HEK293 (cell line): ENCODE results near the gene KLHL21.

Experiments used
- CTCF ChIA-PET: fragments of 350-600 bp; formaldehyde crosslinking; extraction: SDS; loops from one replicate; lab custom pipeline; 2021; ENCODE audit warnings: antibody characterized with exemption; lab: Yijun Ruan, JAX
- POLR2A ChIA-PET: fragments of 300-600 bp; formaldehyde crosslinking; extraction: SDS; loops from one replicate; lab custom pipeline; 2020; ENCODE audit warnings: antibody characterized with exemption, inconsistent platforms; lab: Yijun Ruan, JAX
- H3K27ac ChIP-seq: fragments of 200-500 bp; sonication (Bioruptor generic); 2 replicates; pipeline ENCODE4 v1.5.1; 2014; ENCODE audit warnings: low read depth, low read length, control low read depth, inconsistent platforms; ENCODE audit errors: extremely low read depth
- H3K36me3 ChIP-seq, 2 experiments: fragments of 200-500 bp in 1 of 2; sonication (Bioruptor generic) in 1 of 2; 1 replicate in 1 of 2; 2 replicates in 1 of 2; pipeline ENCODE4 v1.5.1; 2014 to 2017; ENCODE audit warnings: inconsistent platforms in 2 of 2, low read length in 2 of 2; ENCODE audit not compliant: control insufficient read depth in 2 of 2, insufficient read depth in 1 of 2
- H3K4me1 ChIP-seq: fragments of 200-500 bp; sonication (Bioruptor generic); 2 replicates; pipeline ENCODE4 v1.5.1; 2014; ENCODE audit warnings: mild to moderate bottlenecking, low read length, inconsistent platforms; ENCODE audit not compliant: control insufficient read depth, insufficient read depth
- H3K4me3 ChIP-seq: 2 replicates; pipeline ENCODE4 v1.5.1; 2011; ENCODE audit warnings: low read depth, mild to moderate bottlenecking, control low read depth, low read length, moderate library complexity
- H3K9me3 ChIP-seq: fragments of 200-500 bp; sonication (Bioruptor generic); 2 replicates; pipeline ENCODE4 v1.5.1; 2014; ENCODE audit warnings: low read depth, low read length, inconsistent platforms; ENCODE audit not compliant: control insufficient read depth, insufficient read depth
- HOXA7 ChIP-seq: sonication (generic); formaldehyde crosslinking; IDR thresholded peaks from 2 replicates; pipeline ENCODE4 v1.8.1; 2022; ENCODE audit warnings: missing genetic modification reagents, borderline replicate concordance
- REPIN1 ChIP-seq: fragments of 450-650 bp; formaldehyde crosslinking; IDR thresholded peaks from 2 replicates; pipeline ENCODE4 v1.5.1; 2017; ENCODE audit warnings: missing biosample characterization, missing genetic modification characterization, low read depth
- SCRT1 ChIP-seq: fragments of 450-650 bp; formaldehyde crosslinking; IDR thresholded peaks from 2 replicates; pipeline ENCODE4 v1.5.1; 2016; ENCODE audit warnings: missing biosample characterization, missing genetic modification characterization, borderline replicate concordance
- TCF7L2 ChIP-seq: IDR thresholded peaks from 2 replicates; pipeline ENCODE4 v1.6.1; 2011; ENCODE audit warnings: low read depth, mild to moderate bottlenecking, inconsistent platforms, low read length, moderate library complexity, borderline replicate concordance
- TRIM28 ChIP-seq: IDR thresholded peaks from 2 replicates; pipeline ENCODE4 v1.6.1; 2011; ENCODE audit warnings: low read length, control low read depth, borderline replicate concordance
- YY1 ChIP-seq: fragments of 450-650 bp; formaldehyde crosslinking; IDR thresholded peaks from 2 replicates; pipeline ENCODE4 v1.5.1; 2018; ENCODE audit warnings: missing biosample characterization, missing genetic modification characterization
- ZBTB17 ChIP-seq: fragments of 450-650 bp; formaldehyde crosslinking; IDR thresholded peaks from 2 replicates; pipeline ENCODE4 v1.5.1; 2016; ENCODE audit warnings: missing biosample characterization, missing genetic modification characterization
- ZBTB8A ChIP-seq: fragments of 450-650 bp; formaldehyde crosslinking; IDR thresholded peaks from 2 replicates; pipeline ENCODE4 v1.5.1; 2016; ENCODE audit warnings: missing biosample characterization, missing genetic modification characterization
- ZFP69B ChIP-seq: fragments of 450-650 bp; formaldehyde crosslinking; IDR thresholded peaks from 2 replicates; pipeline ENCODE4 v1.5.1; 2016; ENCODE audit warnings: missing biosample characterization, missing genetic modification characterization
- ZNF146 ChIP-seq: fragments of 450-650 bp; formaldehyde crosslinking; IDR thresholded peaks from 2 replicates; pipeline ENCODE4 v1.5.1; 2016; ENCODE audit warnings: missing biosample characterization, missing genetic modification characterization
- ZNF16 ChIP-seq: fragments of 450-650 bp; formaldehyde crosslinking; IDR thresholded peaks from 2 replicates; pipeline ENCODE4 v1.5.1; 2016; ENCODE audit warnings: low read depth, missing biosample characterization, missing genetic modification characterization
- ZNF184 ChIP-seq: fragments of 450-650 bp; IDR thresholded peaks from 2 replicates; pipeline ENCODE4 v1.5.1; 2018; ENCODE audit warnings: missing biosample characterization, mild to moderate bottlenecking, missing genetic modification characterization
- ZNF274 ChIP-seq, 2 experiments: fragments of 200-500 bp in 1 of 2; fragments of 450-650 bp in 1 of 2; sonication (Bioruptor generic) in 1 of 2; formaldehyde crosslinking in 1 of 2; IDR thresholded peaks; 2 replicates each; pipeline versions ENCODE4 v1.5.1 to v1.6.1; 2014 to 2016; ENCODE audit warnings: borderline replicate concordance in 1 of 2, inconsistent platforms in 1 of 2, low read length in 1 of 2, missing biosample characterization in 1 of 2, missing genetic modification characterization in 1 of 2
- ZNF341 ChIP-seq: fragments of 450-650 bp; formaldehyde crosslinking; IDR thresholded peaks from 2 replicates; pipeline ENCODE4; 2016; ENCODE audit warnings: low read depth, missing biosample characterization, missing genetic modification characterization
- ZNF394 ChIP-seq: fragments of 450-650 bp; formaldehyde crosslinking; IDR thresholded peaks from 2 replicates; pipeline ENCODE4 v1.5.1; 2016; ENCODE audit warnings: missing biosample characterization, missing genetic modification characterization, mild to moderate bottlenecking, moderate library complexity, borderline replicate concordance
- ZNF514 ChIP-seq: fragments of 450-650 bp; formaldehyde crosslinking; IDR thresholded peaks from 2 replicates; pipeline ENCODE4 v1.5.1; 2016; ENCODE audit warnings: missing biosample characterization, missing genetic modification characterization
- ZNF530 ChIP-seq: fragments of 450-650 bp; formaldehyde crosslinking; IDR thresholded peaks from 2 replicates; pipeline ENCODE4 v1.5.1; 2016; ENCODE audit warnings: low read depth, missing biosample characterization, missing genetic modification characterization
- ZNF549 ChIP-seq: fragments of 450-650 bp; IDR thresholded peaks from 2 replicates; pipeline ENCODE4 v1.5.1; 2018; ENCODE audit warnings: missing biosample characterization, missing genetic modification characterization, mild to moderate bottlenecking, inconsistent platforms, moderate library complexity
- ZNF560 ChIP-seq: fragments of 450-650 bp; formaldehyde crosslinking; IDR thresholded peaks from 2 replicates; pipeline ENCODE4 v1.5.1; 2017; ENCODE audit warnings: missing biosample characterization, missing genetic modification characterization, borderline replicate concordance
- ZNF571 ChIP-seq: fragments of 450-650 bp; formaldehyde crosslinking; IDR thresholded peaks from 2 replicates; pipeline ENCODE4 v1.5.0; 2017; ENCODE audit warnings: missing biosample characterization, missing genetic modification characterization
- ZNF621 ChIP-seq: fragments of 450-650 bp; formaldehyde crosslinking; IDR thresholded peaks from 2 replicates; pipeline ENCODE4 v1.5.1; 2017; ENCODE audit warnings: missing biosample characterization, missing genetic modification characterization
- ZNF670 ChIP-seq: fragments of 450-650 bp; formaldehyde crosslinking; IDR thresholded peaks from 2 replicates; pipeline ENCODE4 v1.5.1; 2016; ENCODE audit warnings: missing biosample characterization, missing genetic modification characterization, low read depth
- ZNF792 ChIP-seq: fragments of 450-650 bp; formaldehyde crosslinking; IDR thresholded peaks from 2 replicates; pipeline ENCODE4 v1.5.1; 2016; ENCODE audit warnings: missing biosample characterization, missing genetic modification characterization
- ZSCAN16 ChIP-seq: fragments of 450-650 bp; formaldehyde crosslinking; IDR thresholded peaks from 2 replicates; pipeline ENCODE4 v1.5.1; 2016; ENCODE audit warnings: missing biosample characterization, missing genetic modification characterization
- TF ChIP-seq, protein P1 (sequence below): fragments of 450-650 bp; formaldehyde crosslinking; IDR thresholded peaks from 2 replicates; pipeline ENCODE4 v1.5.1; 2016; ENCODE audit warnings: missing biosample characterization, missing genetic modification characterization
- TF ChIP-seq, protein P2 (sequence below): fragments of 450-650 bp; formaldehyde crosslinking; IDR thresholded peaks from 2 replicates; pipeline ENCODE4 v1.5.1; 2016; ENCODE audit warnings: missing biosample characterization, missing genetic modification characterization
- TF ChIP-seq, protein P3 (sequence below): fragments of 450-650 bp; formaldehyde crosslinking; IDR thresholded peaks from 2 replicates; pipeline ENCODE4 v1.5.1; 2016; ENCODE audit warnings: missing biosample characterization, missing genetic modification characterization, low read depth
- TF ChIP-seq, protein P4 (sequence below): fragments of 450-650 bp; formaldehyde crosslinking; IDR thresholded peaks from 2 replicates; pipeline ENCODE4 v1.5.1; 2017; ENCODE audit warnings: missing biosample characterization, missing genetic modification characterization
- TF ChIP-seq, protein P5 (sequence below): fragments of 450-650 bp; formaldehyde crosslinking; IDR thresholded peaks from 2 replicates; pipeline ENCODE4 v1.5.0; 2017; ENCODE audit warnings: missing biosample characterization, missing genetic modification characterization, borderline replicate concordance

Gene KLHL21

DNA sequence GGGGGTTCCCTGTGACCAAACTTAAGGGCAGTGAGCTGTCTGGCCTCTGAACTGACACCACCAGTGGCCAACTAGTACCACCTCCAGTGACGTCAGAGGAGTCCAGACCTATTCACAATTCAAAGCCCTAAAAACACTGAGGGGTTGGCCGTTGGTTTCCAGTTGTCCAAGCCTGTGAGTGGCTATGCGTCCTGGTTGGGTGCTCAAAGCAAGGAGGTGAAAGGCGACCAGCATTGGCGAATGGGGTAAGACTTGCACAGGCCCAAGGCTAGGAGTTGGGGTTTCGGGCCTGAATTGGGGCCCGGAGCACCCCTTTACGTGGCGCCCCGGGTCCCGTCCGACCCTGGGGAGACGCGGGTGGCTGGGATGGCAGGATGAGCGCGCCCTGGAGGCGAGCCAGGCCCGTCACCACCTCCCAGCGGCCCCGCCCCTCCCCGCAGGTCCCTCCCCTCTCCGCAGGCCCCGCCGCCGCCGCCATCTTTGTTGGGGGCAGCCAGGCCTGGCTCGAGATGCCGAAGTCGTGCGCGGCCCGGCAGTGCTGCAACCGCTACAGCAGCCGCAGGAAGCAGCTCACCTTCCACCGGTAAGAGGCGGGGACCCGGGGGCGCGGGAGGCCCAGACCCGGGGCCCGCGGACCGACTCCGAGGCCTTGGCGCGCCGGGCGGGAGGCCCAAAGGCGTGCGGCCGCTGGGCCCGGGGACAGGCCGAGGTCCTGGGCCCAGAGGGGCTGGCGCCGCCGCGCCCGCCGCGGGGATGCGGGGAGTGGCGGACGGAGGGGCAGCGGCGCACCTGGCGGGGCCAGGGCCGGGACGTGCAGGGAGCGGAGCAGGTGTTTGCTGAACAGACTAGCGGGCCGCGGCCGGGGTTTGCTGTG, 22.3 kb upstream of the KLHL21 start, which contains the start of gene THAP3:
TSS of gene THAP3 (plus strand) at position 159 of the 874 bp plus-strand sequence. CDS start at position 510, 351 bp downstream.
- H3K9me3 ChIP-seq = no peaks in the 10 kb centered on the region
- H3K27ac ChIP-seq = peak within 1 kb of the TSS; percentile 93
- peak within 1 kb of the TSS; percentile 80 for H3K4me3 ChIP-seq
- ChIA-PET POLR2A (interaction anchor here (0.8 to 1.7 kb wide), 5 partner anchors 9 to 23 kb away, joined by 3 to 11 read pairs (median 5); partner anchors contain the start of genes KLHL21 and PHF13), CTCF (interaction anchor here (1.1 kb wide), 1 partner anchor 139 kb away, joined by 3 read pairs; no protein-coding TSS in a partner anchor)
- no peaks in the 10 kb centered on the region for H3K4me1 ChIP-seq
- H3K36me3 ChIP-seq = peaks cover 22 to 80% of the 10 kb centered on the region in 2 experiments; a peak in 2 of 3 replicates
- peak; percentile 41; the same call in 1 of the 2 replicates for TF ChIP-seq ZNF341 (tag by site-specific recombination)
- no peak for TF ChIP-seq ZNF571 (tag by site-specific recombination)
- no peak; the same call in 1 of the 2 replicates for TF ChIP-seq ZNF394 (tag by site-specific recombination)
- no peak for TF ChIP-seq REPIN1 (tag by site-specific recombination)
- no peak for TF ChIP-seq ZNF514 (tag by site-specific recombination)
- TF ChIP-seq YY1 (tag by site-specific recombination) = peak; percentile 90
- no peak for TF ChIP-seq ZNF530 (tag by site-specific recombination)
- TF ChIP-seq, protein P1, sequence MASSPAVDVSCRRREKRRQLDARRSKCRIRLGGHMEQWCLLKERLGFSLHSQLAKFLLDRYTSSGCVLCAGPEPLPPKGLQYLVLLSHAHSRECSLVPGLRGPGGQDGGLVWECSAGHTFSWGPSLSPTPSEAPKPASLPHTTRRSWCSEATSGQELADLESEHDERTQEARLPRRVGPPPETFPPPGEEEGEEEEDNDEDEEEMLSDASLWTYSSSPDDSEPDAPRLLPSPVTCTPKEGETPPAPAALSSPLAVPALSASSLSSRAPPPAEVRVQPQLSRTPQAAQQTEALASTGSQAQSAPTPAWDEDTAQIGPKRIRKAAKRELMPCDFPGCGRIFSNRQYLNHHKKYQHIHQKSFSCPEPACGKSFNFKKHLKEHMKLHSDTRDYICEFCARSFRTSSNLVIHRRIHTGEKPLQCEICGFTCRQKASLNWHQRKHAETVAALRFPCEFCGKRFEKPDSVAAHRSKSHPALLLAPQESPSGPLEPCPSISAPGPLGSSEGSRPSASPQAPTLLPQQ (tag by site-specific recombination) = peak; percentile 53; the same call in 1 of the 2 replicates
- no peak for TF ChIP-seq TRIM28
- TF ChIP-seq SCRT1 (tag by site-specific recombination) = no peak
- TF ChIP-seq TCF7L2 = no peak
- TF ChIP-seq ZBTB8A (tag by site-specific recombination) = peak; percentile 69
- no peak for TF ChIP-seq ZNF549 (tag by site-specific recombination)
- TF ChIP-seq ZNF621 (tag by site-specific recombination) = no peak
- TF ChIP-seq, protein P2, sequence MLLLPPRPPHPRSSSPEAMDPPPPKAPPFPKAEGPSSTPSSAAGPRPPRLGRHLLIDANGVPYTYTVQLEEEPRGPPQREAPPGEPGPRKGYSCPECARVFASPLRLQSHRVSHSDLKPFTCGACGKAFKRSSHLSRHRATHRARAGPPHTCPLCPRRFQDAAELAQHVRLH = no peak
- no peak for TF ChIP-seq ZNF560 (tag by site-specific recombination)
- TF ChIP-seq ZFP69B (tag by site-specific recombination) = 0 out of 2 replicates have a peak, but pooled peaks have one; percentile 37
- TF ChIP-seq ZNF184 = no peak
- peak; percentile 88 for TF ChIP-seq ZSCAN16 (tag by site-specific recombination)
- TF ChIP-seq ZNF792 (tag by site-specific recombination) = no peak
- no peak for TF ChIP-seq ZNF146 (tag by site-specific recombination)
- TF ChIP-seq, protein P3, sequence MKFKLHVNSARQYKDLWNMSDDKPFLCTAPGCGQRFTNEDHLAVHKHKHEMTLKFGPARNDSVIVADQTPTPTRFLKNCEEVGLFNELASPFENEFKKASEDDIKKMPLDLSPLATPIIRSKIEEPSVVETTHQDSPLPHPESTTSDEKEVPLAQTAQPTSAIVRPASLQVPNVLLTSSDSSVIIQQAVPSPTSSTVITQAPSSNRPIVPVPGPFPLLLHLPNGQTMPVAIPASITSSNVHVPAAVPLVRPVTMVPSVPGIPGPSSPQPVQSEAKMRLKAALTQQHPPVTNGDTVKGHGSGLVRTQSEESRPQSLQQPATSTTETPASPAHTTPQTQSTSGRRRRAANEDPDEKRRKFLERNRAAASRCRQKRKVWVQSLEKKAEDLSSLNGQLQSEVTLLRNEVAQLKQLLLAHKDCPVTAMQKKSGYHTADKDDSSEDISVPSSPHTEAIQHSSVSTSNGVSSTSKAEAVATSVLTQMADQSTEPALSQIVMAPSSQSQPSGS (tag by site-specific recombination) = peak; percentile 92
- TF ChIP-seq ZNF16 (tag by site-specific recombination) = no peak
- no peak for TF ChIP-seq ZNF274 (IDR thresholded peaks at IDR 0.05; ENCODE audit: low read length)
- TF ChIP-seq ZNF274 (tag by site-specific recombination; IDR thresholded peaks at IDR 0.05; ENCODE audit: borderline replicate concordance) = no peak
- peak; percentile 45; the same call in 1 of the 2 replicates for TF ChIP-seq ZBTB17 (tag by site-specific recombination)
- no peak for TF ChIP-seq ZNF670 (tag by site-specific recombination)
- TF ChIP-seq, protein P4, sequence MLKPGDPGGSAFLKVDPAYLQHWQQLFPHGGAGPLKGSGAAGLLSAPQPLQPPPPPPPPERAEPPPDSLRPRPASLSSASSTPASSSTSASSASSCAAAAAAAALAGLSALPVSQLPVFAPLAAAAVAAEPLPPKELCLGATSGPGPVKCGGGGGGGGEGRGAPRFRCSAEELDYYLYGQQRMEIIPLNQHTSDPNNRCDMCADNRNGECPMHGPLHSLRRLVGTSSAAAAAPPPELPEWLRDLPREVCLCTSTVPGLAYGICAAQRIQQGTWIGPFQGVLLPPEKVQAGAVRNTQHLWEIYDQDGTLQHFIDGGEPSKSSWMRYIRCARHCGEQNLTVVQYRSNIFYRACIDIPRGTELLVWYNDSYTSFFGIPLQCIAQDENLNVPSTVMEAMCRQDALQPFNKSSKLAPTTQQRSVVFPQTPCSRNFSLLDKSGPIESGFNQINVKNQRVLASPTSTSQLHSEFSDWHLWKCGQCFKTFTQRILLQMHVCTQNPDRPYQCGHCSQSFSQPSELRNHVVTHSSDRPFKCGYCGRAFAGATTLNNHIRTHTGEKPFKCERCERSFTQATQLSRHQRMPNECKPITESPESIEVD (tag by site-specific recombination) = no peak
- TF ChIP-seq HOXA7 (CRISPR knock-in tag) = 0 out of 2 replicates have a peak, but pooled peaks have one; percentile 63
- TF ChIP-seq, protein P5, sequence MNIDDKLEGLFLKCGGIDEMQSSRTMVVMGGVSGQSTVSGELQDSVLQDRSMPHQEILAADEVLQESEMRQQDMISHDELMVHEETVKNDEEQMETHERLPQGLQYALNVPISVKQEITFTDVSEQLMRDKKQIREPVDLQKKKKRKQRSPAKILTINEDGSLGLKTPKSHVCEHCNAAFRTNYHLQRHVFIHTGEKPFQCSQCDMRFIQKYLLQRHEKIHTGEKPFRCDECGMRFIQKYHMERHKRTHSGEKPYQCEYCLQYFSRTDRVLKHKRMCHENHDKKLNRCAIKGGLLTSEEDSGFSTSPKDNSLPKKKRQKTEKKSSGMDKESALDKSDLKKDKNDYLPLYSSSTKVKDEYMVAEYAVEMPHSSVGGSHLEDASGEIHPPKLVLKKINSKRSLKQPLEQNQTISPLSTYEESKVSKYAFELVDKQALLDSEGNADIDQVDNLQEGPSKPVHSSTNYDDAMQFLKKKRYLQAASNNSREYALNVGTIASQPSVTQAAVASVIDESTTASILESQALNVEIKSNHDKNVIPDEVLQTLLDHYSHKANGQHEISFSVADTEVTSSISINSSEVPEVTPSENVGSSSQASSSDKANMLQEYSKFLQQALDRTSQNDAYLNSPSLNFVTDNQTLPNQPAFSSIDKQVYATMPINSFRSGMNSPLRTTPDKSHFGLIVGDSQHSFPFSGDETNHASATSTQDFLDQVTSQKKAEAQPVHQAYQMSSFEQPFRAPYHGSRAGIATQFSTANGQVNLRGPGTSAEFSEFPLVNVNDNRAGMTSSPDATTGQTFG (tag by site-specific recombination) = no peak
